Measurements from ENCODE around the gene TRIO.
"Not testable (repeated sequence)": the region's sequence is repeated elsewhere in the genome, so short reads cannot be mapped to it uniquely, and the experiment has no call there.

TRIO gene

GRCh38 chr5:14369780-14370179, 226.6 kb downstream of the TRIO start:
- DNase-seq, result no peak

- no peak for DNase-seq
These were observed 227.2 kb downstream of the TRIO start for GRCh38 chr5:14370386-14370785.

GRCh38 chr5:14373685-14374084, 230.5 kb downstream of the TRIO start:
- DNase-seq, result no peak

GRCh38 chr5:14374100-14374499, 231.0 kb downstream of the TRIO start:
- no peak for DNase-seq

GRCh38 chr5:14376789-14377188, 233.6 kb downstream of the TRIO start:
- DNase-seq, result no peak

GRCh38 chr5:14379739-14380497, 236.8 kb downstream of the TRIO start:
- no peak for DNase-seq

GRCh38 chr5:14380712-14381111, 237.6 kb downstream of the TRIO start:
- no peak for DNase-seq

GRCh38 chr5:14382640-14383039, 239.5 kb downstream of the TRIO start:
- DNase-seq, result no peak

GRCh38 chr5:14383923-14384322, 240.8 kb downstream of the TRIO start:
- no peak for DNase-seq

GRCh38 chr5:14385019-14385418, 241.9 kb downstream of the TRIO start:
- DNase-seq, result no peak

- DNase-seq, result no peak
These were observed 243.9 kb downstream of the TRIO start for GRCh38 chr5:14386884-14387624.

- DNase-seq, result no peak
These were observed 245.6 kb downstream of the TRIO start for GRCh38 chr5:14388741-14389140.

GRCh38 chr5:14392552-14392951, 249.4 kb downstream of the TRIO start:
- DNase-seq, result not testable (repeated sequence)

GRCh38 chr5:14394365-14394764, 251.2 kb downstream of the TRIO start:
- DNase-seq, result no peak

GRCh38 chr5:14395411-14395810, 252.3 kb downstream of the TRIO start:
- DNase-seq, result no peak

GRCh38 chr5:14396066-14396465, 252.9 kb downstream of the TRIO start:
- DNase-seq, result no peak

- DNase-seq, result no peak
These were observed 253.6 kb downstream of the TRIO start for GRCh38 chr5:14396737-14397136.

GRCh38 chr5:14397717-14398116, 254.6 kb downstream of the TRIO start:
- no peak for DNase-seq

GRCh38 chr5:14399054-14399692, 256.0 kb downstream of the TRIO start:
- no peak for DNase-seq

- no peak for DNase-seq
These were observed 256.9 kb downstream of the TRIO start for GRCh38 chr5:14400085-14400484.

- DNase-seq, result no peak
These were observed 257.5 kb downstream of the TRIO start for GRCh38 chr5:14400611-14401010.

GRCh38 chr5:14401639-14402038, 258.5 kb downstream of the TRIO start:
- DNase-seq, result no peak

- DNase-seq, result no peak
These were observed 259.3 kb downstream of the TRIO start for GRCh38 chr5:14402424-14402823.

- no peak for DNase-seq
These were observed 261.6 kb downstream of the TRIO start for GRCh38 chr5:14404780-14405179.
